Activated CD4-positive, alpha-beta memory T cell treated with anti-CD3 and anti-CD28 coated beads, Interleukin-2, amount 10 ng/mL, durations not matched to agents 7 days and 5 days (primary cell): ENCODE results near the gene RIMKLB. TPM values are rescaled to one million over a fixed set of nuclear protein-coding genes. Genes with fewer than 3 reads are reported as not detected.

Experiments used
- CTCF ChIA-PET: fragments of 350-600 bp; sonication (Branson Sonifier 250); formaldehyde crosslinking; loops from one replicate; lab custom pipeline; 2021; ENCODE audit warnings: antibody characterized with exemption, inconsistent platforms; lab: Charles Lee
- POLR2A ChIA-PET: fragments of 350-600 bp; sonication (Branson Sonifier 250); formaldehyde crosslinking; loops from one replicate; lab custom pipeline; 2021; ENCODE audit warnings: antibody characterized with exemption; lab: Charles Lee
- DNase-seq: peaks from one replicate; pipeline ENCODE4 v3.0.0-alpha.2; 2020
- H3K27ac Mint-ChIP-seq: one replicate; pipeline ENCODE4 v1.8.0; 2021; ENCODE audit warnings: mild to moderate bottlenecking, mixed read lengths
- H3K27me3 Mint-ChIP-seq: one replicate; pipeline ENCODE4 v1.8.0; 2021; ENCODE audit warnings: mixed read lengths
- H3K36me3 Mint-ChIP-seq: one replicate; pipeline ENCODE4 v1.8.0; 2021; ENCODE audit warnings: low read depth, mixed read lengths
- H3K4me1 Mint-ChIP-seq: one replicate; pipeline ENCODE4 v1.8.0; 2021; ENCODE audit warnings: mixed read lengths
- H3K4me3 Mint-ChIP-seq: one replicate; pipeline ENCODE4 v1.8.0; 2021; ENCODE audit warnings: mild to moderate bottlenecking, mixed read lengths
- H3K9me3 Mint-ChIP-seq: one replicate; pipeline ENCODE4 v1.8.0; 2021; ENCODE audit warnings: mixed read lengths
- total RNA-seq, 2 experiments: library from RNA; stranded (reverse); gene quantifications; one replicate each; pipeline ENCODE4 v1.2.3, GENCODE V29; 2021

Gene RIMKLB
- 1 to 10 TPM; 1.3 to 1.6 TPM for total RNA-seq

GRCh38 chr12:8697476-8698131 lies at the start of gene RIMKLB:
TSS of gene RIMKLB (plus strand) at chr12:8697991. CDS start at chr12:8713867, 15,876 bp downstream.
- ChIA-PET CTCF (no interaction called here), POLR2A (interaction anchor here (0.9 to 2.1 kb wide), 2 partner anchors 10 to 49 kb away, joined by 3 to 5 read pairs; no protein-coding TSS in a partner anchor)
- Mint-ChIP-seq H3K36me3 (no peaks in the 10 kb centered on the region), H3K27ac (no peak within 1 kb of the TSS), H3K9me3 (no peaks in the 10 kb centered on the region), H3K27me3 (peaks cover 39% of the 10 kb centered on the region), H3K4me3 (peak within 1 kb of the TSS; percentile 86), H3K4me1 (peaks cover 14% of the 10 kb centered on the region)
- peak; percentile 62 for DNase-seq

GRCh38 chr12:8648576-8649205 lies 49.1 kb upstream of the RIMKLB start:
- Mint-ChIP-seq H3K4me3 (no peak overlapping the region), H3K36me3 (no peaks in the 10 kb centered on the region), H3K9me3 (no peaks in the 10 kb centered on the region), H3K27me3 (peaks cover 76% of the 10 kb centered on the region), H3K4me1 (peaks cover 36% of the 10 kb centered on the region), H3K27ac (no peak overlapping the region)
- ChIA-PET CTCF (interaction anchor here (1.0 to 1.7 kb wide), 4 partner anchors 9 to 241 kb away, joined by 3 to 5 read pairs (median 4); no protein-coding TSS in a partner anchor), POLR2A (interaction anchor here (0.7 kb wide), 1 partner anchor 49 kb away, joined by 3 read pairs; the partner anchor contains the start of gene RIMKLB)
- DNase-seq: peak; percentile 75

- Mint-ChIP-seq H3K9me3 (no peaks in the 10 kb centered on the region), H3K27me3 (peaks cover 39% of the 10 kb centered on the region), H3K4me3 (no peak overlapping the region), H3K36me3 (no peaks in the 10 kb centered on the region), H3K4me1 (no peaks in the 10 kb centered on the region), H3K27ac (no peak overlapping the region)
- no peak for DNase-seq
- ChIA-PET POLR2A (no interaction called here), CTCF (interaction anchor here (0.7 to 5.3 kb wide), 4 partner anchors 111 to 394 kb away, joined by 3 to 22 read pairs (median 5); no protein-coding TSS in a partner anchor)
Measured at GRCh38 chr12:8655421-8655820, 42.4 kb upstream of the RIMKLB start.

DNA sequence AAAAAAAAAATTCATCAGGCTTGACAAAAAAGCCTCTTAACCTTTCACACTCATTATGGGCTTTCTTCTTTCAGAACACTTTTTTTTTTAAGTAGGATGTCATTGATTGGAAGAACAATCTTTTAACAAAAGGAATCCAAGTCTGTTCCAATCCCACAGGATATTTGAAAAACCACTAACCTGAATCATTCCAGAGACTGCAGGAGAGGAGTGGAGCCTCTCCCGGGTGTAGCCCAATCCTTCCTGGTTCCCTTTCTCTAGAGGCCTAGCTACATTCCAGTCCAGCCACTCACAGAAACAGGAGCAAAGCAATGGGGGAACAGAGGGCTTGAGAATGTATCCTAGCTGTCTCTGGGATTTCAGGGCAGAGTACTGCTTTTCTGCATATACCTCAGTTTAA lies 39.4 kb upstream of the RIMKLB start:
- no peaks in the 10 kb centered on the region for H3K4me1 Mint-ChIP-seq
- no peaks in the 10 kb centered on the region for H3K9me3 Mint-ChIP-seq
- ChIA-PET POLR2A (no interaction called here), CTCF (interaction anchor here (0.7 to 5.3 kb wide), 6 partner anchors 10 to 437 kb away, joined by 3 to 29 read pairs (median 14); no protein-coding TSS in a partner anchor)
- no peak overlapping the region for H3K4me3 Mint-ChIP-seq
- no peak overlapping the region for H3K27ac Mint-ChIP-seq
- DNase-seq: no peak
- no peaks in the 10 kb centered on the region for H3K36me3 Mint-ChIP-seq
- peaks cover 21% of the 10 kb centered on the region for H3K27me3 Mint-ChIP-seq

- H3K27me3 Mint-ChIP-seq: peaks cover 12% of the 10 kb centered on the region
- H3K9me3 Mint-ChIP-seq: no peaks in the 10 kb centered on the region
- ChIA-PET POLR2A (no interaction called here), CTCF (no interaction called here)
- no peak overlapping the region for H3K4me3 Mint-ChIP-seq
- no peaks in the 10 kb centered on the region for H3K4me1 Mint-ChIP-seq
- no peak for DNase-seq
- no peak overlapping the region for H3K27ac Mint-ChIP-seq
- no peaks in the 10 kb centered on the region for H3K36me3 Mint-ChIP-seq
Measured at GRCh38 chr12:8661016-8661415, 36.8 kb upstream of the RIMKLB start.

DNA sequence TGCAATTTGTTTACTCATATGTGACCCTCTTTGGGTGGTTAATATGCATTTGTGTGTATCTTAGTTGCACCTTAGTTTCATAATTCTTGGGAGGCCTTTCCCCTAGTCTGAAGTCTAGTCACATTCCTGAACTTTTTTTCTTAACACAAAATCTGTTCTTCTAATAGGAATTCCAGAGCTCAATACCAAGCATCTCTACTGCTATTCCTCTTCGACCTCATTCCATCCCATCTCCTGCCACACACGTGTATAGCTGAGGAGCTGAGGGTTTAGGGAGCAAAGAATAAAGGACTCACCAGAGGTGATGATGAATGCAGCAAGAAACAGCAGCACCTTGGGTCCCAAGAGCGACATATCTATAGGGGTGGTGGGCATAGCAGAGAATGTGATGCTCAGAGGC lies 36.0 kb upstream of the RIMKLB start:
- no peak for DNase-seq
- H3K4me3 Mint-ChIP-seq: no peak overlapping the region
- no peaks in the 10 kb centered on the region for H3K9me3 Mint-ChIP-seq
- H3K27me3 Mint-ChIP-seq: peaks cover 12% of the 10 kb centered on the region
- no peaks in the 10 kb centered on the region for H3K36me3 Mint-ChIP-seq
- H3K4me1 Mint-ChIP-seq: no peaks in the 10 kb centered on the region
- ChIA-PET CTCF (no interaction called here), POLR2A (no interaction called here)
- no peak overlapping the region for H3K27ac Mint-ChIP-seq

- CTCF ChIA-PET: interaction anchor here (1.5 kb wide), 1 partner anchor 227 kb away, joined by 3 read pairs; no protein-coding TSS in a partner anchor
- no peaks in the 10 kb centered on the region for H3K9me3 Mint-ChIP-seq
- no peak within 1 kb of the TSS for H3K27ac Mint-ChIP-seq
- H3K4me1 Mint-ChIP-seq: no peaks in the 10 kb centered on the region
- no peak within 1 kb of the TSS for H3K4me3 Mint-ChIP-seq
- POLR2A ChIA-PET: no interaction called here
- DNase-seq: no peak
- no peaks in the 10 kb centered on the region for H3K36me3 Mint-ChIP-seq
- H3K27me3 Mint-ChIP-seq: peaks cover 12% of the 10 kb centered on the region
Measured at GRCh38 chr12:8662593-8662992, 35.2 kb upstream of the RIMKLB start, which contains the start of gene MFAP5. TSS of gene MFAP5 (minus strand) at chr12:8662826. CDS start at chr12:8662104, 722 bp downstream.

- CTCF ChIA-PET: no interaction called here
- Mint-ChIP-seq H3K9me3 (no peaks in the 10 kb centered on the region), H3K4me3 (no peak overlapping the region), H3K36me3 (no peaks in the 10 kb centered on the region), H3K4me1 (no peaks in the 10 kb centered on the region), H3K27me3 (peaks cover 7% of the 10 kb centered on the region), H3K27ac (no peak overlapping the region)
- POLR2A ChIA-PET: no interaction called here
- no peak for DNase-seq
Measured at GRCh38 chr12:8664228-8664913, 33.4 kb upstream of the RIMKLB start.

DNA sequence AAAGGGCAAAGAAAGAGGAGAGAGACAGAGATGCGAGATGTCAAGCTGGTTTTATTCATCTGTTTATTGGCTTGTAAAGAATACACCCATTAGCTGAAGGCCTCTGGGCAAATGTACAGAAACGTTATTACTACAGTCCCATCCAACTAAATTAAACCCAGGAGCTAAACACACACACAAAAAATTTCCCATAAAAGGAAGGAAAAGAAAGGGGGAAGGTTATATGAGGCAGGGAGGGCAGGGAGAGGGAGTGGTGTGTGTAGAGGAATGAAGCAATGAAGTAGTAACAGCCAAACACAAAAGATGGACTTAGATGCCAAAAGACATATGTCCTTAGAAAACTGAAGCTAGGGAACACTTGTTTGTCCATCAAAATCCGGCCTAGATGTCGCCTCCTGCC lies 32.0 kb upstream of the RIMKLB start:
- Mint-ChIP-seq H3K36me3 (no peaks in the 10 kb centered on the region), H3K27me3 (peaks cover 7% of the 10 kb centered on the region), H3K27ac (no peak overlapping the region), H3K4me3 (no peak overlapping the region), H3K4me1 (no peaks in the 10 kb centered on the region), H3K9me3 (no peaks in the 10 kb centered on the region)
- ChIA-PET CTCF (interaction anchor here (1.3 kb wide), 1 partner anchor 8 kb away, joined by 5 read pairs; no protein-coding TSS in a partner anchor), POLR2A (no interaction called here)
- no peak for DNase-seq

DNA sequence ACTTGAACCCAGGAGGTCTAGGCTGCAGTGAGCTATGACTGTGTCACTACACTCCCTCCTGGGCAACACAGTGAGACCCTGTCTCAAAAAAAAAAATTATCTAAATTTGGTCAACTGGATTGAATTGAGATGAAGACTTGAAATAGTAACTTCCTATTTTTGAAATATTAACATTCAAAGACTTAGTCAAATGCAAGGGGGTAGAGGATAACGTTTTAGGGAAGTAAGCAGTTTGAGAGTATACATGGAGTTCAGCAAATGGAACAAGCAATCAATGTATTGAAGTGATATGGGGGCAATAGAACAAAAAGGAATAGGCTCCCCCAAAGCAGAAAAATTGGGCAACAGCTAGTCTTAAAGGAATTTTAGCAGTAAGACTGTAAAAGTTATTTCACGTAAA lies 30.5 kb upstream of the RIMKLB start:
- no peak overlapping the region for H3K4me3 Mint-ChIP-seq
- POLR2A ChIA-PET: no interaction called here
- H3K27me3 Mint-ChIP-seq: peaks cover 7% of the 10 kb centered on the region
- H3K27ac Mint-ChIP-seq: no peak overlapping the region
- no peaks in the 10 kb centered on the region for H3K36me3 Mint-ChIP-seq
- H3K9me3 Mint-ChIP-seq: no peaks in the 10 kb centered on the region
- no peak for DNase-seq
- CTCF ChIA-PET: interaction anchor here (0.6 to 1.0 kb wide), 2 partner anchors 223 to 382 kb away, joined by 3 read pairs; no protein-coding TSS in a partner anchor
- H3K4me1 Mint-ChIP-seq: no peaks in the 10 kb centered on the region

- no peaks in the 10 kb centered on the region for H3K9me3 Mint-ChIP-seq
Measured at GRCh38 chr12:8668441-8668840, 29.4 kb upstream of the RIMKLB start.

GRCh38 chr12:8672381-8672780 lies 25.4 kb upstream of the RIMKLB start:
- DNase-seq: no peak
- no peaks in the 10 kb centered on the region for H3K4me1 Mint-ChIP-seq
- H3K36me3 Mint-ChIP-seq: no peaks in the 10 kb centered on the region
- H3K27ac Mint-ChIP-seq: no peak overlapping the region
- peaks cover 9% of the 10 kb centered on the region for H3K27me3 Mint-ChIP-seq
- no peaks in the 10 kb centered on the region for H3K9me3 Mint-ChIP-seq
- CTCF ChIA-PET: interaction anchor here (1.1 kb wide), 1 partner anchor 9 kb away, joined by 4 read pairs; no protein-coding TSS in a partner anchor
- H3K4me3 Mint-ChIP-seq: no peak overlapping the region
- POLR2A ChIA-PET: no interaction called here

More at GRCh38 chr12:8668441-8668840, 29.4 kb upstream of the RIMKLB start:
- ChIA-PET CTCF (interaction anchor here (0.9 kb wide), 1 partner anchor 11 kb away, joined by 5 read pairs; no protein-coding TSS in a partner anchor), POLR2A (no interaction called here)
- H3K4me1 Mint-ChIP-seq: no peaks in the 10 kb centered on the region
- H3K36me3 Mint-ChIP-seq: no peaks in the 10 kb centered on the region
- H3K27me3 Mint-ChIP-seq: peaks cover 7% of the 10 kb centered on the region
- H3K4me3 Mint-ChIP-seq: no peak overlapping the region
- no peak overlapping the region for H3K27ac Mint-ChIP-seq
- DNase-seq: no peak
